Nephron progenitor cell (in vitro differentiated cells): ENCODE measurements around the gene MGMT.

Experiments
- DNase-seq: peaks from one replicate; pipeline ENCODE4 v3.0.0; 2021
- H3K27ac Mint-ChIP-seq: 2 replicates; pipeline ENCODE4 v1.8.0; 2021; ENCODE audit warnings: mild to moderate bottlenecking, moderate library complexity, mixed read lengths
- H3K27me3 Mint-ChIP-seq: 2 replicates; pipeline ENCODE4 v1.8.0; 2021; ENCODE audit warnings: mild to moderate bottlenecking, low read depth, mixed read lengths; ENCODE audit not compliant: poor library complexity
- H3K36me3 Mint-ChIP-seq: 2 replicates; pipeline ENCODE4 v1.8.0; 2021; ENCODE audit warnings: low read depth, mixed read lengths
- H3K4me1 Mint-ChIP-seq: 2 replicates; pipeline ENCODE4 v1.8.0; 2021; ENCODE audit warnings: mixed read lengths
- H3K4me3 Mint-ChIP-seq: 2 replicates; pipeline ENCODE4 v1.8.0; 2021; ENCODE audit warnings: mild to moderate bottlenecking, moderate library complexity, mixed read lengths
- H3K9me3 Mint-ChIP-seq: 2 replicates; pipeline ENCODE4 v1.8.0; 2021; ENCODE audit warnings: mild to moderate bottlenecking, moderate library complexity, mixed read lengths
- CTCF ChIP-seq: fragments of 200-600 bp; sonication (generic); IDR thresholded peaks from 2 replicates; pipeline ENCODE4 v1.5.0; 2021; ENCODE audit warnings: antibody characterized with exemption

Gene MGMT

GRCh38 chr10:129568583-129569344 is 101.7 kb downstream of the MGMT start:
- no peak for DNase-seq
- Mint-ChIP-seq H3K27me3 (peaks cover 6% of the 10 kb centered on the region), H3K27ac (peak overlapping the region; percentile 14), H3K4me1 (no peaks in the 10 kb centered on the region), H3K9me3 (peaks cover 5% of the 10 kb centered on the region), H3K36me3 (peaks cover 5% of the 10 kb centered on the region), H3K4me3 (no peak overlapping the region)
- no peak for TF ChIP-seq CTCF

GRCh38 chr10:129570185-129570584 is 103.1 kb downstream of the MGMT start:
- no peak for TF ChIP-seq CTCF

GRCh38 chr10:129579228-129579627 is 112.2 kb downstream of the MGMT start:
- no peak for TF ChIP-seq CTCF
- no peak for DNase-seq
- no peak overlapping the region for H3K4me3 Mint-ChIP-seq
- peak overlapping the region; percentile 32 for H3K27ac Mint-ChIP-seq
- peaks cover 8% of the 10 kb centered on the region for H3K4me1 Mint-ChIP-seq
- peaks cover 21% of the 10 kb centered on the region for H3K36me3 Mint-ChIP-seq
- H3K9me3 Mint-ChIP-seq, result peaks cover 19% of the 10 kb centered on the region
- H3K27me3 Mint-ChIP-seq, result no peaks in the 10 kb centered on the region

More at GRCh38 chr10:129570185-129570584, 103.1 kb downstream of the MGMT start:
- Mint-ChIP-seq H3K4me1 (no peaks in the 10 kb centered on the region), H3K9me3 (peaks cover 9% of the 10 kb centered on the region), H3K4me3 (no peak overlapping the region), H3K27ac (no peak overlapping the region), H3K36me3 (peaks cover 5% of the 10 kb centered on the region), H3K27me3 (peaks cover 6% of the 10 kb centered on the region)
- no peak for DNase-seq

GRCh38 chr10:129580010-129580409 is 113.0 kb downstream of the MGMT start:
- H3K27ac Mint-ChIP-seq, result no peak overlapping the region
- H3K27me3 Mint-ChIP-seq, result no peaks in the 10 kb centered on the region

GRCh38 chr10:129580901-129581300 is 113.9 kb downstream of the MGMT start:
- DNase-seq, result no peak
- H3K4me3 Mint-ChIP-seq, result no peak overlapping the region

More at GRCh38 chr10:129580010-129580409, 113.0 kb downstream of the MGMT start:
- TF ChIP-seq CTCF, result no peak
- peaks cover 28% of the 10 kb centered on the region for H3K36me3 Mint-ChIP-seq
- no peak for DNase-seq
- H3K4me3 Mint-ChIP-seq, result no peak overlapping the region
- peaks cover 8% of the 10 kb centered on the region for H3K4me1 Mint-ChIP-seq
- peaks cover 21% of the 10 kb centered on the region for H3K9me3 Mint-ChIP-seq

More at GRCh38 chr10:129580901-129581300, 113.9 kb downstream of the MGMT start:
- H3K36me3 Mint-ChIP-seq, result peaks cover 36% of the 10 kb centered on the region
- no peaks in the 10 kb centered on the region for H3K27me3 Mint-ChIP-seq
- H3K4me1 Mint-ChIP-seq, result peaks cover 8% of the 10 kb centered on the region
- TF ChIP-seq CTCF, result no peak
- peaks cover 30% of the 10 kb centered on the region for H3K9me3 Mint-ChIP-seq
- no peak overlapping the region for H3K27ac Mint-ChIP-seq
